ENCODE measurements around the gene TMEM131. TPM values are rescaled to one million over a fixed set of nuclear protein-coding genes. Genes with fewer than 3 reads are reported as not detected.

TMEM131 gene
- total RNA-seq, 1 donor from 2014 or later: 35.3 TPM

- DNase-seq (ENCODE audit: low read depth) (no peak), FAIRE-seq (no peak)
- Histone ChIP-seq H3K27me3 (ENCODE audit: insufficient read depth, low read length) (no peaks in the 10 kb centered on the region), H3K27ac (ENCODE audit: low read depth, low read length) (no peak overlapping the region), H3K4me2 (ENCODE audit: low read length) (no peak overlapping the region), H3K9ac (ENCODE audit: low read length) (no peak overlapping the region), H3K4me3 (ENCODE audit: insufficient read depth, low read depth, low read length) (no peak overlapping the region), H3K36me3 (ENCODE audit: insufficient read depth, low read length) (peaks cover 9% of the 10 kb centered on the region), H3K9me3 (ENCODE audit: insufficient read depth, low read depth, low read length) (no peaks in the 10 kb centered on the region), H2AFZ (ENCODE audit: low read depth, low read length) (no peak overlapping the region), H4K20me1 (ENCODE audit: insufficient read depth, low read length) (no peaks in the 10 kb centered on the region), H3K4me1 (ENCODE audit: insufficient read depth, low read length) (no peaks in the 10 kb centered on the region), H3K79me2 (ENCODE audit: insufficient read depth, low read length) (no peaks in the 10 kb centered on the region)
- no peak overlapping the region for H3K27ac Mint-ChIP-seq (ENCODE audit: unreplicated experiment)
- H3K4me3 Mint-ChIP-seq (ENCODE audit: unreplicated experiment): no peak overlapping the region
- H3K9me3 Mint-ChIP-seq (ENCODE audit: unreplicated experiment): no peaks in the 10 kb centered on the region
- H3K4me1 Mint-ChIP-seq (ENCODE audit: low read depth, unreplicated experiment): no peaks in the 10 kb centered on the region
- peaks cover 8% of the 10 kb centered on the region for H3K36me3 Mint-ChIP-seq (ENCODE audit: low read depth, unreplicated experiment)
- no peaks in the 10 kb centered on the region for H3K27me3 Mint-ChIP-seq (ENCODE audit: low read depth, unreplicated experiment)
- no peak for TF ChIP-seq EZH2 (IDR thresholded peaks at IDR 0.05; ENCODE audit: insufficient read depth, low read length)
- TF ChIP-seq CTCF (IDR thresholded peaks at IDR 0.05; ENCODE audit: insufficient read depth, low read depth, low read length): no peak
These were observed 198.4 kb downstream of the TMEM131 start for GRCh38 chr2:97797355-97797754.

- H3K9ac ChIP-seq (ENCODE audit: low read length): no peak overlapping the region
- peaks cover 13% of the 10 kb centered on the region for H3K36me3 Mint-ChIP-seq (ENCODE audit: low read depth, unreplicated experiment)
- no peak overlapping the region for H2AFZ ChIP-seq (ENCODE audit: low read depth, low read length)
- H3K4me1 Mint-ChIP-seq (ENCODE audit: low read depth, unreplicated experiment): no peaks in the 10 kb centered on the region
- no peak overlapping the region for H3K27ac Mint-ChIP-seq (ENCODE audit: unreplicated experiment)
- H3K27ac ChIP-seq (ENCODE audit: low read depth, low read length): no peak overlapping the region
- no peak overlapping the region for H3K4me3 Mint-ChIP-seq (ENCODE audit: unreplicated experiment)
- FAIRE-seq (no peak), DNase-seq (ENCODE audit: low read depth) (no peak)
- H4K20me1 ChIP-seq (ENCODE audit: insufficient read depth, low read length): no peaks in the 10 kb centered on the region
- no peak overlapping the region for H3K4me2 ChIP-seq (ENCODE audit: low read length)
- no peak overlapping the region for H3K4me3 ChIP-seq (ENCODE audit: insufficient read depth, low read depth, low read length)
- TF ChIP-seq CTCF (IDR thresholded peaks at IDR 0.05; ENCODE audit: insufficient read depth, low read depth, low read length) (no peak), EZH2 (IDR thresholded peaks at IDR 0.05; ENCODE audit: insufficient read depth, low read length) (no peak)
- H3K9me3 Mint-ChIP-seq (ENCODE audit: unreplicated experiment): no peaks in the 10 kb centered on the region
- H3K27me3 Mint-ChIP-seq (ENCODE audit: low read depth, unreplicated experiment): no peaks in the 10 kb centered on the region
- H3K9me3 ChIP-seq (ENCODE audit: insufficient read depth, low read depth, low read length): no peaks in the 10 kb centered on the region
- peaks cover 13% of the 10 kb centered on the region for H3K36me3 ChIP-seq (ENCODE audit: insufficient read depth, low read length)
- no peaks in the 10 kb centered on the region for H3K27me3 ChIP-seq (ENCODE audit: insufficient read depth, low read length)
- H3K4me1 ChIP-seq (ENCODE audit: insufficient read depth, low read length): no peaks in the 10 kb centered on the region
- H3K79me2 ChIP-seq (ENCODE audit: insufficient read depth, low read length): no peaks in the 10 kb centered on the region
These were observed 199.2 kb downstream of the TMEM131 start for GRCh38 chr2:97796465-97797126.

GRCh38 chr2:97792416-97792815 lies 203.3 kb downstream of the TMEM131 start:
- H4K20me1 ChIP-seq (ENCODE audit: insufficient read depth, low read length): no peaks in the 10 kb centered on the region
- no peak overlapping the region for H3K4me2 ChIP-seq (ENCODE audit: low read length)
- peaks cover 26% of the 10 kb centered on the region for H3K36me3 Mint-ChIP-seq (ENCODE audit: low read depth, unreplicated experiment)
- no peak overlapping the region for H3K27ac Mint-ChIP-seq (ENCODE audit: unreplicated experiment)
- DNase-seq (ENCODE audit: low read depth) (no peak), FAIRE-seq (no peak)
- peaks cover 8% of the 10 kb centered on the region for H3K36me3 ChIP-seq (ENCODE audit: insufficient read depth, low read length)
- H3K79me2 ChIP-seq (ENCODE audit: insufficient read depth, low read length): no peaks in the 10 kb centered on the region
- no peak overlapping the region for H3K4me3 ChIP-seq (ENCODE audit: insufficient read depth, low read depth, low read length)
- H3K4me1 Mint-ChIP-seq (ENCODE audit: low read depth, unreplicated experiment): no peaks in the 10 kb centered on the region
- no peak overlapping the region for H3K27ac ChIP-seq (ENCODE audit: low read depth, low read length)
- no peaks in the 10 kb centered on the region for H3K9me3 ChIP-seq (ENCODE audit: insufficient read depth, low read depth, low read length)
- no peak overlapping the region for H3K9ac ChIP-seq (ENCODE audit: low read length)
- no peaks in the 10 kb centered on the region for H3K4me1 ChIP-seq (ENCODE audit: insufficient read depth, low read length)
- no peak overlapping the region for H3K4me3 Mint-ChIP-seq (ENCODE audit: unreplicated experiment)
- no peaks in the 10 kb centered on the region for H3K27me3 Mint-ChIP-seq (ENCODE audit: low read depth, unreplicated experiment)
- H2AFZ ChIP-seq (ENCODE audit: low read depth, low read length): no peak overlapping the region
- H3K9me3 Mint-ChIP-seq (ENCODE audit: unreplicated experiment): no peaks in the 10 kb centered on the region
- TF ChIP-seq EZH2 (IDR thresholded peaks at IDR 0.05; ENCODE audit: insufficient read depth, low read length) (no peak), CTCF (IDR thresholded peaks at IDR 0.05; ENCODE audit: insufficient read depth, low read depth, low read length) (no peak)
- no peaks in the 10 kb centered on the region for H3K27me3 ChIP-seq (ENCODE audit: insufficient read depth, low read length)

All from astrocyte (in vitro differentiated cells and primary cell).